ENCODE measurements around the gene SMAD6.

DNA sequence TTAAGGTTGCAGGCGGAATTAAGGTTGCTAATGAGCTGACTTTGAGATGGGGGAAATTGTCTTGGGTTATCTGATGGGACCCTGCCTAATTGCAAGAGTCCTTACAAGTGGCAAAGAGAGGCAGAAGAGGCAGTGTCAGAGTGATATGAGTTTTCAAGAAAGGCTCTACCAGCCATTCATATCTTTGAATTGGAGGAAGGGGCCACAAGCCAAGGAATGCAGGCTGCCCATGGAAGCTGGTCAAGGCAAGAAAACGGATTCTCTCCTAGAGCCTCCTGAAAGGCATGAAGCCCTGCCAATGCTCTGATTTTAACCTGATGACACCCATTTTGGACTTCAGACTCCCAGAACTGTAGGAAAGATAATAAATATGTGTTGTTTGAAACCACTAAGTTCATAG, 20.6 kb upstream of the SMAD6 start:
- TF ChIP-seq, protein P1, sequence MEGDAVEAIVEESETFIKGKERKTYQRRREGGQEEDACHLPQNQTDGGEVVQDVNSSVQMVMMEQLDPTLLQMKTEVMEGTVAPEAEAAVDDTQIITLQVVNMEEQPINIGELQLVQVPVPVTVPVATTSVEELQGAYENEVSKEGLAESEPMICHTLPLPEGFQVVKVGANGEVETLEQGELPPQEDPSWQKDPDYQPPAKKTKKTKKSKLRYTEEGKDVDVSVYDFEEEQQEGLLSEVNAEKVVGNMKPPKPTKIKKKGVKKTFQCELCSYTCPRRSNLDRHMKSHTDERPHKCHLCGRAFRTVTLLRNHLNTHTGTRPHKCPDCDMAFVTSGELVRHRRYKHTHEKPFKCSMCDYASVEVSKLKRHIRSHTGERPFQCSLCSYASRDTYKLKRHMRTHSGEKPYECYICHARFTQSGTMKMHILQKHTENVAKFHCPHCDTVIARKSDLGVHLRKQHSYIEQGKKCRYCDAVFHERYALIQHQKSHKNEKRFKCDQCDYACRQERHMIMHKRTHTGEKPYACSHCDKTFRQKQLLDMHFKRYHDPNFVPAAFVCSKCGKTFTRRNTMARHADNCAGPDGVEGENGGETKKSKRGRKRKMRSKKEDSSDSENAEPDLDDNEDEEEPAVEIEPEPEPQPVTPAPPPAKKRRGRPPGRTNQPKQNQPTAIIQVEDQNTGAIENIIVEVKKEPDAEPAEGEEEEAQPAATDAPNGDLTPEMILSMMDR (IDR thresholded peaks at IDR 0.05) = no peak
- no peak for TF ChIP-seq POLR2A (IDR thresholded peaks at IDR 0.05)

Measured in heart left ventricle (tissue), 13 donors.